GM12878 (cell line): ENCODE measurements around the gene TES. TPM values are rescaled to one million over a fixed set of nuclear protein-coding genes. Genes with fewer than 3 reads are reported as not detected.

Experiments
- ATAC-seq: fragments of 200-7000 bp; cut with Tn5 transposase; 3 replicates; pipeline ENCODE4 v1.9.1; 2020; ENCODE audit warnings: mild to moderate bottlenecking, moderate library complexity
- BruUV-seq: library from RNA; stranded (reverse); fragments of 400-500 nt; replicated peaks from 2 replicates; lab custom pipeline; 2021; lab: Mats Ljungman, UMichigan
- CTCF ChIA-PET: fragments of 300-600 bp; sonication (Branson Sonifier 250); formaldehyde crosslinking; extraction: SDS; loops from one replicate; lab custom pipeline; 2021; ENCODE audit warnings: inconsistent platforms; lab: Yijun Ruan, JAX
- POLR2A ChIA-PET: fragments of 350-600 bp; formaldehyde crosslinking; extraction: SDS; loops from one replicate; lab custom pipeline; 2021; ENCODE audit warnings: inconsistent platforms; lab: Charles Lee
- RAD21 ChIA-PET: fragments of 300-600 bp; sonication (Branson Sonifier 250); formaldehyde crosslinking; loops from one replicate; lab custom pipeline; 2023; ENCODE audit warnings: antibody characterized with exemption; ENCODE audit not compliant: unreplicated experiment; lab: Charles Lee
- SMC1A ChIA-PET: fragments of 300-600 bp; sonication (Branson Sonifier 250); formaldehyde crosslinking; loops from one replicate; lab custom pipeline; 2023; ENCODE audit not compliant: unreplicated experiment, uncharacterized antibody; lab: Charles Lee
- DNase-seq: peaks from one replicate; pipeline ENCODE4 v3.0.0-alpha.2; 2011; ENCODE audit warnings: low read depth, low spot score
- FAIRE-seq: peaks from 3 replicates; lab custom pipeline; 2011; peaks lifted over from hg19 to GRCh38; lab: Jason Lieb, UNC
- H2AFZ ChIP-seq: 2 replicates; pipeline ENCODE4 v1.6.0; 2011; ENCODE audit warnings: low read depth, low read length, control low read depth; ENCODE audit not compliant: control insufficient read depth
- H3K27ac ChIP-seq: 2 replicates; pipeline ENCODE4 v1.5.1; 2011; ENCODE audit warnings: control low read depth; ENCODE audit not compliant: control insufficient read depth, insufficient read depth
- H3K27me3 ChIP-seq, 2 experiments: replicated peaks in 1 of 2; 2 replicates each; pipeline versions ENCODE4 v1.6.0 to v1.6.1; 2011; ENCODE audit warnings: low read length in 1 of 2; ENCODE audit not compliant: control insufficient read depth in 2 of 2, insufficient read depth in 2 of 2
- H3K36me3 ChIP-seq, 2 experiments: 2 replicates each; pipeline ENCODE4 v1.5.1; 2011; ENCODE audit warnings: low read length in 1 of 2; ENCODE audit not compliant: control insufficient read depth in 2 of 2, insufficient read depth in 2 of 2
- H3K4me1 ChIP-seq: 2 replicates; pipeline ENCODE4 v1.6.1; 2011; ENCODE audit warnings: mild to moderate bottlenecking, low read length, moderate library complexity, mixed read lengths; ENCODE audit not compliant: control insufficient read depth, insufficient read depth
- H3K4me2 ChIP-seq: 2 replicates; pipeline ENCODE4 v1.6.0; 2011; ENCODE audit warnings: control low read depth; ENCODE audit not compliant: control insufficient read depth, insufficient read depth
- H3K4me3 ChIP-seq: fragments of 200-600 bp; sonication (generic); 2 replicates; pipeline ENCODE4 v1.5.1; 2016
- H3K79me2 ChIP-seq: 2 replicates; pipeline ENCODE4 v1.6.0; 2011; ENCODE audit warnings: low read length; ENCODE audit not compliant: control insufficient read depth, insufficient read depth
- H3K9ac ChIP-seq: 2 replicates; pipeline ENCODE4 v1.8.0; 2011; ENCODE audit warnings: low read length, control low read depth, mixed read lengths; ENCODE audit not compliant: control insufficient read depth, insufficient read depth
- H3K9me3 ChIP-seq: replicated peaks from 3 replicates; pipeline ENCODE4 v1.5.1; 2011; ENCODE audit warnings: mild to moderate bottlenecking, low read length; ENCODE audit not compliant: control insufficient read depth, insufficient read depth
- H4K20me1 ChIP-seq: 2 replicates; pipeline ENCODE4 v1.6.0; 2011; ENCODE audit not compliant: control insufficient read depth, insufficient read depth
- CTCF ChIP-seq, 3 experiments: IDR thresholded peaks in 2 of 3; conservative IDR thresholded peaks in 1 of 3; 2 replicates each; pipeline ENCODE4 v1.5.1; 2011; ENCODE audit warnings: low read depth in 3 of 3, low read length in 3 of 3, mild to moderate bottlenecking in 3 of 3, control low read depth in 2 of 3, moderate library complexity in 2 of 3, inconsistent platforms in 1 of 3, mixed read lengths in 1 of 3; ENCODE audit not compliant: control insufficient read depth in 2 of 3, insufficient read depth in 1 of 3; ENCODE audit errors: extremely low read depth in 1 of 3
- E2F4 ChIP-seq: IDR thresholded peaks from 2 replicates; pipeline ENCODE4 v1.6.1; 2012; ENCODE audit warnings: low read depth, low read length, improper control_type of control experiment
- WGBS: methylation state at CpG from one replicate; pipeline ENCODE4 v1.1.6; 2016; ENCODE audit warnings: low lambda C conversion rate; ENCODE audit not compliant: insufficient replicate concordance, insufficient coverage; ENCODE audit errors: missing lambda C conversion rate; 5-methylcytosine and 5-hydroxymethylcytosine counted together
- in situ Hi-C: fragments of 300-500 bp; cut with MboI; formaldehyde crosslinking; loops from 9 replicates; pipeline ENCODE4 v1.14.3; 2018; ENCODE audit warnings: mixed read lengths
- intact Hi-C: fragments of 100-400 bp; cut with micrococcal nuclease; formaldehyde crosslinking; loops from one replicate; pipeline ENCODE4 v1.14.2; 2022; ENCODE audit not compliant: unreplicated experiment
- polyA plus RNA-seq, 11 experiments: library from polyadenylated mRNA; depleted of rRNA in 4 of 11; unstranded in 6 of 11; stranded (reverse) in 5 of 11; fragments of >200 nt; fragmentation: Nextera tagmentation in 4 of 11; fragmentation: Illumina TruSeq in 1 of 11; extraction: Ambion mirVana in 4 of 11; extraction: Trizol in 1 of 11; gene quantifications; 1 replicate in 1 of 11; 2 replicates in 10 of 11; pipeline versions ENCODE4 v1.2.1 to v1.2.3, GENCODE V29; 2011 to 2016; ENCODE audit warnings: inconsistent platforms in 2 of 11, missing spikeins in 2 of 11, low read depth in 1 of 11
- total RNA-seq, 4 experiments: library from RNA; depleted of rRNA in 3 of 4; stranded (reverse); fragments of >200 nt in 3 of 4; fragmentation: Illumina TruSeq in 1 of 4; extraction: Trizol in 1 of 4; gene quantifications; 2 replicates each; pipeline versions ENCODE4 v1.2.1 to v1.2.3, GENCODE V29; 2013 to 2021
- TF ChIP-seq, protein P1 (sequence below): IDR thresholded peaks from 2 replicates; pipeline ENCODE4 v1.6.1; 2011; ENCODE audit warnings: low read depth, mild to moderate bottlenecking, low read length, moderate library complexity, borderline replicate concordance; ENCODE audit errors: extremely low read depth

The TES gene
- total and polyA plus RNA-seq, 10 of the 15 experiments (the other 5 are each of a cell fraction or from before 2014, with no cell fraction given): 31.2 to 77.5 (median 59.2) TPM

DNA sequence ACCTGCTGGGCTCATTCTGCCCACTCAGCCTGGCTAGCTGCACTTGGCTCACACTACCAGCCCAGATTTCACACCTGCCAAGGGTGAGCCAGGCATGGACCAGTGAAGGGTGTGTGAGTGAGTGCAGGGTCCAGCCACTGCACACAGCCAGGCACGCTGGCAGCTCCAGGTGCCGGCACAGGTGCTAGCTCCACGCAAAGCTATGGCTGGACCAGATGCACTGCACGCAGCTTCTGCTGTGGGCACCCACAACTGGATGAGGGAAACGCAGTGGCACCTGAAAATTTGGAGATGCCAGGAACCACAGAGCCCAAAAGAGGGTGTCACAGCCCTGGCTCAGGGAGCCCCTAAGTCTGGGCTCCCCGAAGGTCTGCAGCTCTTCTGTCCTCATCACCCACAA lies 24.9 kb upstream of the TES start (continued):
- no peak for TF ChIP-seq CTCF (IDR thresholded peaks at IDR 0.05 in 2 of 3, conservative IDR thresholded peaks at IDR 0.05 in 1 of 3; ENCODE audit: control insufficient read depth in 2 of 3, extremely low read depth in 1 of 3, insufficient read depth in 1 of 3, low read depth in 3 of 3, low read length in 3 of 3)
- TF ChIP-seq, all 136 proteins: peak for 0

DNA sequence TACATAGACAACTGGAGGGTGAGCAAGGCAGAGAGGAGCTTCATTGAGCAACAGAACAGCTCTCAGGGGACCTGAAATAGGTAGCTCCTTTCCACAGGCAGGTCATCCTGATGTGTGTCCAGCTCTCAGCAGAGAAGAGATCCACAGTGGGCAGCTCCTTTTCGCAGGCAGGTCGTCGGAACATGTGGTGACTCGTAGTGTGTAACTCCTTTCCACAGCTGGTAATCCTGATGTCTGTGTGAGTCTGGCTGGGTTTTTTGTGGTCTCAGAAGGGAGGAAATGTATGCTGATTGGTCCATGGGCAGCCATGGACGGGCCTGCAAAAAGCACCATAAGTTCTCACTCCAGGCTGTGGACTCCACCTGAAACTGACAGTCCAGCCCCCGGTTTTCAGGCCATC lies 24.4 kb upstream of the TES start:
- H3K79me2 ChIP-seq: no peaks in the 10 kb centered on the region
- CTCF ChIA-PET: interaction anchor here (1.2 to 3.6 kb wide), 2 partner anchors 47 to 50 kb away, joined by 3 to 22 read pairs; no protein-coding TSS in a partner anchor
- no peak for FAIRE-seq
- H3K4me3 ChIP-seq: no peak overlapping the region
- peaks cover 0 to 4% of the 10 kb centered on the region in 2 experiments; a peak in 1 of 4 replicates for H3K27me3 ChIP-seq
- H2AFZ ChIP-seq: no peak overlapping the region
- no peak overlapping the region for H3K4me2 ChIP-seq
- ATAC-seq: no peak
- SMC1A ChIA-PET: interaction anchor here (0.6 kb wide), 1 partner anchor 19 kb away, joined by 3 read pairs; no protein-coding TSS in a partner anchor
- H3K4me1 ChIP-seq: no peaks in the 10 kb centered on the region
- DNase-seq: no peak
- H3K27ac ChIP-seq: no peak overlapping the region
- in situ Hi-C loops (no loop called here), intact Hi-C loops (no loop called here)
- POLR2A ChIA-PET: no interaction called here
- TF ChIP-seq, protein P1, sequence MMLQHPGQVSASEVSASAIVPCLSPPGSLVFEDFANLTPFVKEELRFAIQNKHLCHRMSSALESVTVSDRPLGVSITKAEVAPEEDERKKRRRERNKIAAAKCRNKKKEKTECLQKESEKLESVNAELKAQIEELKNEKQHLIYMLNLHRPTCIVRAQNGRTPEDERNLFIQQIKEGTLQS: no peak
- TF ChIP-seq E2F4: no peak
- H4K20me1 ChIP-seq: no peaks in the 10 kb centered on the region
- no peaks in the 10 kb centered on the region for H3K36me3 ChIP-seq
- H3K9ac ChIP-seq: no peak overlapping the region
- peaks cover 6% of the 10 kb centered on the region for H3K9me3 ChIP-seq
- 58% methylated on average over 6 of the region's 6 CpGs for WGBS
- RAD21 ChIA-PET: interaction anchor here (1.0 kb wide), 1 partner anchor 50 kb away, joined by 3 read pairs; no protein-coding TSS in a partner anchor
- BruUV-seq: no TSS peak
